HS-27A (cell line): Measurements from ENCODE around the gene HS3ST3B1.

Experiments
- DNase-seq: peaks from one replicate; pipeline ENCODE4 v3.0.0-alpha.2; 2012; ENCODE audit warnings: low read depth, missing footprints

HS3ST3B1 gene

DNA sequence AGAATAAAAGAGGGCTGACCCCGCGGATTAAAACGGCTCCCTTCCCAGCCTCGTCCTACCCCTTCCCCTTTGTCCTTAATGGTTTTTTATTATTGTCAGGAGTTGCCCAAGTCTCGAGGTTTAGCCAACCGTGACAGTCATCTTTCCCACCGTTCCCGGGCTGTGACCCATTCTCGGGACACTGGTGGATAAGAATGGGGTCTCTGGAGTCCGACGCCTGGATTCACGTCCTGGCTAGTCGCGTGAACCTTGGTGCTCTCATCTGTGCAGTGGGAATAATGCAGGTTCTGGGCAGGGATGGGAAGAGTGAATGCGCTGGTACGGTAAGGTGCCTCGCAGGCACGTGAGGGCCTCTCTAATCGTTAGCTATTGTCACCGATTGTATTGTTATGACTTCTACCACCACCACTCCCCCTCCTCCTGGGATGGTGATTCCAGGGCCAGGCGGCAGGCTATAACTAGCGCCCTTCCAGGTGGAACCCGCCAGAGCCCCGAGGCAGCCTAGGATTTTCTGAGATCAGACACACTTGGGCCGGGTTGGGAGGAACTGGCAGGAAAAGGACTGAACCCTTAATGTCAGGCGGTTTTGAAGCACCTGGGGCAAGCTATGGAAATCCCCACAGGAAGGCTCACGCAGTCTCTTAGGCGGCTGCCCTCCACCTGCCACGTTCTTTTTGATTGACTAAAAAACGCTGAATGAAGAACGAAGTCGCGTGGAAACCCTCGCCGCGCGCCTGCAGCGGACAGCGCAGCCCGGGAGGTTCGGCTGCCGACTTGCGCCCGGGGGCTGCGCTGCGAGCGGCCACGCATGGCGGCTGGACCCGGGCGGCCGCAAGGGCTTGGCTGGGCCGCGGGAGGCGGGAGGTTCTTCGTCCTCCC, 2.7 kb downstream of the HS3ST3B1 start:
- no peak for DNase-seq

- no peak for DNase-seq
Observed at GRCh38 chr17:14304222-14304772, 3.4 kb downstream of the HS3ST3B1 start.

DNA sequence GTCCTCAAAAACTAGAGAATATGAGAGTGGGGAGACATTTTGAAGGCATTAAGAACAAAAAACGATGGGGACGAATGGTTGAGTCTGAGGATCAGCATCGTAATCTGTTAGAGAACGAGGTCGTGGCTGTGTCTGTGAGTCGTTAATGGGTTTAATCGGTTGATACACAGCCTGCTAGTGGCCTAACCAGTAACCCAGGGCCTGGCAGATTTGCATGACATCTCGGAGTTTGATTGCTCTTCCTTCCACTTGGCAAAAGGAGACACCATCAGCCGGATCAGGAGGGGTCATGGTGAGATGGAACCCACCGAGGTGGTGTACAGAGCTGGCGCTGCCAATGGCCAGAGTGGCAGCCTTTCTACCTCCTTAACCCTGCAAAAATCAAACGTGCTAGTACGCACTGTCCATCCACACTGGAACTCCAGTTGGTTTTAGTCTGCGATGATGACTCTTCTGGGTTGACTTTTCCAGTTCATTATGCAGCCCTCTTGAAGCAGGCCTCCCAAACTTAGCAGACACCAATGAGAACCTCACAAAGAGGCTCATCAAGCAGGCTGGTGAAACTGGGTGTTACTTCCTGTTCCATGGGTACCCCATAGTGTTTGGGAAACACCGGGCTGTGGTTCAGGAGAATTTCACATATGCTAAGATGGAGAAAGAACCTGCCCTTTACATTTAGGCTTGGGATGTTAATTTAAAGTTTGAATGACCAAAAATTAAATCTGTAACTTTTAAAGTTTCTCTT, 4.1 kb downstream of the HS3ST3B1 start:
- no peak for DNase-seq

GRCh38 chr17:14305785-14306496, 5.1 kb downstream of the HS3ST3B1 start:
- DNase-seq: no peak

GRCh38 chr17:14306596-14306995, 5.7 kb downstream of the HS3ST3B1 start:
- DNase-seq: no peak

GRCh38 chr17:14307560-14308024, 6.7 kb downstream of the HS3ST3B1 start:
- DNase-seq: peak; percentile 45

- no peak for DNase-seq
Observed at GRCh38 chr17:14308636-14308964, 7.7 kb downstream of the HS3ST3B1 start.

DNA sequence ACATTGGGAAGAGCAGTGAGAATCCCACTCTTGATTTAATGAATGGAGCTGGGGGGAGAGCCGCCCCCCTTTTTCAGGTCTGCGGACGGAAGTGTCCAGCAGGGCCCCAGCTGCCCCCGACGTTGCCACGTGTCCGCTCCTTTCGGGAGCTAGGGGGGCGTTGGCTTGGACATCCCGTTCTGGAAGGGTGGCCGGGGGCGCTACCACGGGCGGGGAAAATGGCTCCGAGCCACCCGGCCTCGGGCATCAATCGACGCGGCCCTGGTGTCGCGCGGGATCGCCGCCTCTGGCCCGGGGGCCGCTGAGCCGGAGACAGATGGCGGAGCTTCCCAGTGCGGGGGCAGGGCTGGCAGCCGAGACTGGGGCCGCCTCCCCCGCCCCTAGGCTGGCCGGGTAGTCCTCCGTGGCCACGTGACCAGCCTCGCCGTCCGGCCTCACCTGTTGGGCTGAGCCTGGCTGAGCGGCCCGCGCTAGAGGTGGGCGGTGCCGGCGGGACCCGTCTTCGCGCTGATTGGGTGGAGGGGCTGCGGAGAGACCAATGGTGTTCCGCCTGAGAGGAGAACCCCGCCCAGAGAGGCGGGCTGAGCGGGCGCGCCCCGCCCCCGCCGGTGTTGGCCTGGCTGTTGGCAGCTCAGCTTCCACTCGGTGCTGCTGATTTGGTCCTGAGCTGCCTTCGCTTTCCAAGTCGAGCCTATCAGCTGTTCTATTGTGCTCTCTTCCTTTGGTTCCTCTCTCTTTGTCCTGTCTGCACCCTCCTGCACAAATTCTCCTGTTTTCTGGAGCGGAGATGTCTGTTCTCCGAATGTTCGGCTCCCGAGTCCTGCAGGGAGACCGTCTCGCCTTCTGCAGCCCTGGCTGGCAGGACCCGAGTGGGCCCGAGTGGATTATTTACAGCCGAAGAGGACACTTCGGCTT, 8.3 kb downstream of the HS3ST3B1 start:
- DNase-seq: no peak

GRCh38 chr17:14310101-14310500, 9.2 kb downstream of the HS3ST3B1 start:
- DNase-seq: no peak

DNA sequence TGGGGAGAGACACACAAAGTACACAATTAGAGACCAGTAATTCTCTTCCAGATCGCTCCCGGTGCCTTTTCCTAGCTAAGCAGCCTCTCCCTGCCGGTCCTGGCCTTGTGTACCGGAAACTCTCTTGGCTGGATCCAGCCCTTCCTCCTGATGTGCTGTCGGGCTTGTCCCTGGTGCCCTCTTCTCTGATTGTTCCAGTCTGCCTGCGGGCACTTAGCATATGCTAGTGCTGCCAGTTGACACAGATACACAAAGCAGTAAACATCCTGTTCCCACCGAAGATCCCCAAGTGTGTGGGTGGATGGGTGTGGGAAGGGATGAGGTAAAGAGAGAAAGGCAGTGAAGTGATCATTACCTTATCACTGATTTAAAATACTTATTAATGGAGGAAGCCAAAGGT, 9.7 kb downstream of the HS3ST3B1 start:
- DNase-seq: no peak

GRCh38 chr17:14311186-14311705, 10.4 kb downstream of the HS3ST3B1 start:
- DNase-seq: no peak

DNA sequence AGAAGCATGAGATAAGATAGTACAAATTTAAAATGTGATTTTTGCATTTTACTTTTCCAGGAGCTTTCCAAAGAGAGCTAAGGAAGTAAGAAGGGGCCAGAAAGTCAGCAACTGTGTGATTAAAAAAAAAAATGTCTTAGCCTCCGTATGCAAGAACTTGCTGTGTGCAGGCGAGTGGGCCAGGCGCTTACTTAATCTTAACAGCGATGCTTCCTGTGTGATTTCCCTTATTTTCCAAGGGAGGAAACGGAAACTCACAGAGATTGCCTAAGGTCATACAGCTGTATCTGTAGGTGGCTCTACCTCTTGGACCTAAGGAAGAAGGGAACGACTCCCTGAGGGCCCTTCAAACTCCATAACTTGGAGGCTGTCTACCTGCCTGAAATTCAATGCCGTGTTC, 11.1 kb downstream of the HS3ST3B1 start:
- DNase-seq: no peak

DNA sequence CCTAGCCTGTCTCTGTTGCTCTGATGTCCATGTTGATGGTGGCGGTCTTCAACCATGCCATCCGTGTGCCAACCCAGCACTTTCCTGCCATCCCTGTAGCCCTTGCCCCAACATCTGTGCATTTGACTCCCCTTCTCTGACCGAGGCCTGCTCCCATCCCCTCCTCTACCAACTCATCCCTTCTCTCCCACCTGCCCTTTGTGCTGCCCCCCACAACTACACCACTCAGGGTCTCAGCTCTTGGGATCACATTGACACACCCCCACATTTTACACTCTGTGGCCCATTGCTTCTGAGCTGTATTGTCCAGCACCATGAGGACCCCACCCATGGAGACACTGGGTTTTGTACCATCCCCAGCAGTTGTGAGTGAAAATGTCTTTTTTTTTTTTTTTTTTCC, 11.6 kb downstream of the HS3ST3B1 start:
- no peak for DNase-seq

DNA sequence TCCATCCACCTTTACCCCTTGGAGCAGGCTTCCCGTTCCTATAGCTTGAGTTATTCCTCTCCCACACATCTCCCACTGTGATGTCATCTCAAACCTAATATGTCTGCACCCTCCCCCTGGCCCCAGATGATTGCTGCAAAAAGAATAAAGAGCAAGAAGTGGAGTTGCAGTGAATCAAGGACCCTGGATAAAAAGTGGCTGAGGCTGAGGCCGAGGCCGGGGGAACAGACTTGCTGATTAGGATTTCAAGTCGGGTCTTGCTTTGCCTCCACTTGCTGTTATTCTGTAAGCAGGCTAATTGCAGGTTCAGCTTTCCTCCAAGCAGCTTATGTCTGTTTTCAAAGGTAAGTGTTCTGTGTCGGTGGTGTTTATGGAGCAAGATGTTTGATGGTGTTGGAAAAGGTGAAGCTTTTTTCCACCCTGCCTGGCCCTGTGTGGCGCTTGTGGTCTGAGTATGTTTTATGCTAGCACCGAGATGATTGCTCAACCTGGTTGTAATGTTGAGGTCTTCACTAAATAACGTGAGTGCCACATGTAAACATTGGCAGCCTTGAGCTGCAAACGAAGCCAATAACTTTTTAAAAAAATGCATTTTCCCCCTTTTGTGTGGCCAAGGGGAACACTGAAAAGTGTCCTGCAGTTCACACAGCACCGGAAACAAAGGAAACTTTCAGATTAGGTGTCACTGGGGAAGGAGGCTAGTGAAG, 15.4 kb downstream of the HS3ST3B1 start:
- DNase-seq: no peak

GRCh38 chr17:14317383-14317782, 16.5 kb downstream of the HS3ST3B1 start:
- DNase-seq: no peak

DNA sequence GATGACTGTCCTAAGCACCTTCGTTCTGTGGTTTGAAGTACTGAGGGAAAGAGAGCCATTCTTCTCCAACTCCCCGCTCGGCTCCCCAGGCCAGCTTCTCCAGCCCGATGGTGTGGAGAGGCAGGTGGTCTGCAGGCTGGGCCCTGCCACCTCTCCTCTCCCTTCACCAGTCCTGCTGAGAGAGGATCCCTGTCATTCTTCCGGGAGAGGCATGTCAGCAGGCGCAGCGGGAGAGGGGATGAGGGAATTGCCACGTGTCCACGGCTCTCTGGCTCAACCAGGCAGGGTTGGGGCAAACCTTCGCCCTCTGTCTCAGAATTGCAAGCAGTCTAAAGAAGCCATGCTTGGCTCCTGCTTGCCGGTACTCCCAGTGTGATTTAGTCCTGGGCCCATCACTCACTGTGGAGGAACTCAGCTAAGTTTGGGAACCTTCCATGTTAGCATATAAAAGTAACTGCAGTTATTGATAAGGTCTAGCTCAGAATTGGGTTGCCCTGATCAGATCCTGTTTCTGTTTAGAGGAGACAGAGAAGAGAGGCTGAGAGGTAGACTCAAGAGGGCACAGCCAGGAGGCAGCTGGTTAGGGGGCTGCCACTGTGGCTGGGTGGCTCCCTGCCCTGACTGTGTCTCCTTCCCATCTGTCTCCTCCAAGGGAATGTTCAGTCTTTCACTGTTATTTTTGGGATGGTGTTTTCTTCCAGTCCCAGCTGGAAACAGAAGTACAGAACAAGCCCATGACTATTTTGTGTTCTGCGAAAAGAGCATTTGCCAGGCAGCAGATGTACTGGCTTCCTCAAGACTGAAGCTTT, 17.4 kb downstream of the HS3ST3B1 start:
- DNase-seq: no peak

DNA sequence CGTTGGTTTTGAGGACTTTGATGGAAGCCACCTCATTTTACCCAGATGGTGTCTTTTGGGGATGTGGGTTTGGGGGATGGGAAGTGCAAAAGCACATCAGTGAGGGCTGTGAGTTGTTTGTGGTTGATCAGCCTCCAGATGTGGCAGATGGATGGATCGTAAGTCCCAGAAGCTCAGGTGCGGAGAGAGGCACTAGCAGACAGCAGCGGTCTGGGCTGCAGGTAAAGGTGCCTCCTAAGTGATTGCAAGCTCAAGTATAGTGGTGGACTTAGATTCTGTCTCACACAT, 18.0 kb downstream of the HS3ST3B1 start:
- DNase-seq: no peak

- no peak for DNase-seq
Observed at GRCh38 chr17:14320098-14320497, 19.2 kb downstream of the HS3ST3B1 start.

DNA sequence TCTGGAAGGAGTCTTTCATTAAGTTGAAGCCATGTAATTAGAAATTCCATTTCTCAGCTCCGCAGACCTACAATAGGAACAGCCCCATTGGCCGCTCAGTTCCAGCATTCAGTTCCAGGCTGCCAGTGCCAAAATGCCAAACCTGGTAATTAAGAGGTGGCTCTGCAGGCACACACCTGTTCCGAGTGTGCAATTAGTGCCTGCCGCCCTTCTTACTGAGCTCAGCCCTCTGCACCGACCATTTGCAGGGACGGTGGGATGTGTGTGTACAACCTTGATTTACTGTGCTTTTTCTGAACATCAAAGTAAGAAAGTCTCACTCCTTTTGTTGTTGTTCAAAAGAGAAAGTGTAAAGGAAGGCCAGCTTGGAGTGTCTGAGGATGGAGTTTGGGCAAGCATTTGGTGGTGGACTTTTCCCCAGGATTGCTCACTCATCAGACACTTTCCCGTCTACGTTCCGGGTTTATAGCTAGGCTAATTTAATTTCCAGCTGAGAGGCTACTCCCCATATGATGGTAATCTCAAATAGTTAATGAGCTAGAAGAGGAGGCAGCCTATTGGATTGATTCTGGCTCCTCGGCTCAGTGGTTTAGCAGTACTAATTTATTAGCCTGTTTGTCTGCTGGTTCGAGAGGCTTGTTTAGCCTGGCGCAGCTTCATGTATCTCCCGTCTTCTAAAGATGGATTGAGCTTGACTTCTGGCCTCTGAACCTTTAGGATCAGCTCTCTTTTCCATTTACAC, 20.0 kb downstream of the HS3ST3B1 start:
- no peak for DNase-seq
